HG02981 (cell line): ENCODE data around the gene HBM.
"Not testable (repeated sequence)": the region's sequence is repeated elsewhere in the genome, so short reads cannot be mapped to it uniquely, and the experiment has no call there.

ENCODE experiments used
- ATAC-seq: cut with Tn5 transposase; IDR thresholded peaks from one replicate; pipeline ENCODE4 v1.9.1; 2021; ENCODE audit warnings: mild to moderate bottlenecking, moderate library complexity; ENCODE audit not compliant: unreplicated experiment

HBM gene, protein sequence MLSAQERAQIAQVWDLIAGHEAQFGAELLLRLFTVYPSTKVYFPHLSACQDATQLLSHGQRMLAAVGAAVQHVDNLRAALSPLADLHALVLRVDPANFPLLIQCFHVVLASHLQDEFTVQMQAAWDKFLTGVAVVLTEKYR

DNA sequence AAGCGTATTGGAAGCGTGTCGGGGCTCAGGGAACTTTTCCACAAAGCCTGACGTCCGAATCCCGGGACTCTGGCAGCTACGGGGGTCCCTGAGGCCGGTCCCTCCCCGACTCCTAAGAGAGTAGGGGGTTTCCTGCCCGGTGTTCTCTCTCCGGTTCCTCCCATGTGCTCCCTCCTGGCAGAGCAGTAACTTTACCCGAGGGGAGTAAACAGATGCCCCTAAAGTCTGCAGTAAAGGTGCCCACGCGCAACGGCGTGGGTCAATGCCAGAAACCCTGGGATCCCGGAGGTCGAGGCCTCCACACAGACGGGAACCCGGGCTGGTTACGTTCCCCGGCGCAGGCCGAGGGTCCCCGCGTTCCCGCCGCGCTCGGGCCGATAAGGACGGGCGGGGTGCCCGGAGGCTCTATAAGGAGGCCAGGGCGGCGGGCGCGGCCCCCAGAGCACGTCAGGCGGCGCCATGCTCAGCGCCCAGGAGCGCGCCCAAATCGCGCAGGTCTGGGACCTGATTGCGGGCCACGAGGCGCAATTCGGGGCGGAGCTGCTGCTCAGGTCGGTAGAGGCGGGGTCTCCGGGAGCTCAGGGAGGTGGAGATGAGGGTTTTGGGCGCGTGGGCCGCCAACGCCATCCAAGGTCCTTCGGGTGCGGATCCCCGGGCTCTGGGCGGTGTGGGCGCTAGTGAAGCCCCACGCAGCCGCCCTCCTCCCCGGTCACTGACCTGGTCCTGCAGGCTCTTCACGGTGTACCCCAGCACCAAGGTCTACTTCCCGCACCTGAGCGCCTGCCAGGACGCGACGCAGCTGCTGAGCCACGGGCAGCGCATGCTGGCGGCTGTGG lies at the start of gene HBM:
Gene HBM (plus strand): TSS at position 440 of the 836 bp plus-strand sequence. CDS start 20 bp downstream, at position 460.
- ATAC-seq, result no peak

DNA sequence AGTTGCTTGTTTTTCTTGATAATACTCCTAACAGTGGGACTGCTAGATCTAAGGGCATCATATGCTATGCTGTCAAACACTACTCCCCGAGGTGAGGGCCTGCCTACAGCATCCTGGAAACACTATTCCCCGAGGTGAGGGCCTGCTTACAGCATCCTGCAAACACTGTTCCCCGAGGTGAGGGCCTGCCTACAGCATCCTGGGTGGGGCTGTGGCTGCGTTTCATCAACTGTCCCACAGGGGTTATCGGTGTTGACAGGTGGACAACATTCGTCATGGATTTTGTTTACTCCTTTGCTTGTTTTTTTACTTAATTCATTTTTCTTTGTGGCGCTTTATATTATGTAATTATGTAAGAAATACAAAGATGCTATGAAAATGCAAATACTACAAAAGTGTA lies 49.8 kb upstream of the HBM start:
- no peak for ATAC-seq

DNA sequence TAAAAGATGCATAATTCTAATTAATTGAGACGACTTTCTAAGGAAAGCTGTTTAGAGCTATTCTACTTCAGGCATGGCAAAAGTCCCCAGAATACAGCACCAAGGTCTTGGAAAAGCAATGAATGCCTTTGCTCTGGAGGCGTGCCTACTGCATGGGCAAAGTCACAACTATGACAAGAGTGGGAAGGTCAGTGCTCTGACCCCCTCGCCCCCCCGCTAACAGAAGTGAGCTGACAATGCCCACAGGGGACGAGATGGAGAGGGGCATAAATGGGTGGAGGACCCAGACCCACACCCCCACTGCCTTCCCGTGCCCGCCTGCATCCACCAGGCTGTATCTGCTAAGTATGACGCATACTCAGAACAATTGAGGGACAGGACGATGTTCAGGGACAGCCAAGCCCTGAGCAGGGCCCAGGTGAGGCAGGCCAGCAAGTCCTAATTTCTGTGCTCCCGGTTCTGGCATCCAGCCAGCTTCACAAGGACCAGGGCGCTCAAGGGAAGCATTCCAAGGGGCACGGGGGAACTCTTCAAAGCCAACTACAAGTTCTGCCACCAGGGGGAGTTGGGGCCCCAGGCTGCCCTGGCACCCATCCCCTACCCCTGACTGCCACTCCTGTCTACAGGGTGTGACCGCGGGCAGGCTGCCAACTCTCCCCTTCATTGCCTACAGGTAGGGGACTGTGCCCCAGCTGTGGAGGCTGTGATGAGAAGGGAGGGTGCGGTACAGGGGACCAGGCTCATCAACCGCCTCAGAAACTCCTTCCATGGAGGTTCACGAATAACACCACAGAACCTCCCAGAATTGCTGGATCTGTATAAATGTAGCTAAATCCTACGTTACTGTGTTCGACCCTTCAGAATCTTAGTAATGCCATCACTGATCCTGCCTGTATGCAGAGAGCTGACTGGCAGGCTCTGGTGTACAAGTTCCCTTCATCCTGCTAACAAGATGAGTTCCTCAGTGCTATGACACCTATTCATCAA lies 48.1 kb upstream of the HBM start:
- ATAC-seq, result no peak

DNA sequence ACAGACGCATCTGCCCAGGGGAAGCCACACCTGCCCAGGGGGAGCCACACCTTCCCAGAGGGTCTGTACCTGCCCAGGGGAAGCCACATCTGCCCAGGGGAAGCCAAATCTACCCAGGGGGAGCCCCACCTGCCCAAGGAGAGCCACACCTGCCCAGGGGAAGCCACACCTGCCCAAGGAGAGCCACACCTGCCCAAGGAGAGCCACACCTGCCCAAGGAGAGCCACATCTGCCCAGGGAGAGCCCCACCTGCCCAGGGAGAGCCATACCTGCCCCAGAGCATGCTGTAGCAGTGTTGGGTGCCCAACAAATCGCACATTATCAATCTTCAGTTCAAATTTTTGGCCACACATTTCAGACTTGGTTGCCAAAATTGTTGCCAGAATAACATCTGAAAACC lies 46.9 kb upstream of the HBM start:
- no peak for ATAC-seq

DNA sequence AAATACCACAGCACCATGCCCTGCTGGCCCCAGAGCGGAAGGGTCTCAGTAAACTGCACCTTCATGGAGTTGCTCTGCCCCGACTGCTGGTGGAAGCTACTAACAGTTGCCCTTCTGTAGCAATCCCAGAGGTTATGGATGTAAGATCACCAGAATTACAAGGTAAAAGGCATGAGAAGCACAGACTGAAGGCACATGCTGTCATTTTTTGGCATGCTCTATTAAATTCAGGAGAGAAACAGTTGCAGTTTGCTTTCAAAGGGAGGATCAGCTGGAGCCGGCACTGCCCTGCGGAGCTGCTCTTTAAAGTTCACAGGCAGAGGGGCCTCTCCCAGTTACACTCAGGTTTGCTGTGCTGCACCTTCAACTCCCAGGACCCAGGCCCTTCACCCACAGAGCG lies 46.5 kb upstream of the HBM start:
- no peak for ATAC-seq

DNA sequence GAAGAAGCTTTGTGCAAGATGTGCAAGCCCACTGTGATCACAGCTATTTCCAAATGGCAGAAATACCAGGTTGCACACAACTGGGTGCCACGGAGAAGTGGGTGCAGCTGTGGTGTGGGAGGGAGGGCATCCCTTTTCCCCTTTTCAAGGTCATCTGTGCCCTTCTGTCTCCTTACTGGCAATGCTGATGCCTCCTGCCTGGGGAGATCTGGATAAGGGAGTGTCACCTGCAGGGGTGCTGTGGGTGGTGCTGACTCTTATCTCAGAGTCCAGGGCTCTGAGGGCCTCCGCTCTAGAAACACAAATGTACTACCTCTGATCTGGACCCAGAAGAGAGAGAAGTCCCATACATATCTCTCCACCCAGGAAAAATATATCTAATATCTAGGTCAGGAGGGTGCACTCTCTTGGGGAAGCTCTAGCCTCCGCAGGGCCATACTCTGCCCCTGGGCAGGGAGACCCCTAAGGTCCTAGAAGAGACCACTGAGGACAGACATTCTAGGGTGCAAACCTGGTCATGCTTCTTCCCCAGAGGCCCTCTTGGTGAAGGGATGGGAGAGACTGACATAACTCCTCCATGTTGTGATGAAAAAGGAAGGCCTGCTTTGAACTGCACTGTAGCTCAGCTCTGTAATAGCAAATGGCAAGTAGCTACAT lies 45.8 kb upstream of the HBM start:
- no peak for ATAC-seq

DNA sequence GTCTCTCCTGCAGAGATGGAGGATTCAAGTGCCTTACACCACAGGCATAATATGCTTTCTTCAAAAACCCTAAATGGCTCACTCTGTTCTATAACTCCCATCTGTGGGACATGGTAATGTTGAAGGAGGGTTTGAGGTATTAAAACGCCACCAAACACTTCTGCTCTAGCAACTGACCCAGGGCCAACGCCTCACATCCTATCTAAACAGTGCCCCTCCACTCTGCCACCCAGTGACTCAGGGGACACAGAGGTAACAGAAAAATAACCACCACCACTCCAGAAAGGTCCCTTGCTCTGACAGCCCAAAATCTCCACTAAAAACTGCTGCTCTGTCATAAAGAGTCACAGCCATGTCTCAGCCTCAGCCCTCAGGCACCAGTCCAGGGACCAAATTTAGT lies 45.0 kb upstream of the HBM start:
- ATAC-seq, result no peak

DNA sequence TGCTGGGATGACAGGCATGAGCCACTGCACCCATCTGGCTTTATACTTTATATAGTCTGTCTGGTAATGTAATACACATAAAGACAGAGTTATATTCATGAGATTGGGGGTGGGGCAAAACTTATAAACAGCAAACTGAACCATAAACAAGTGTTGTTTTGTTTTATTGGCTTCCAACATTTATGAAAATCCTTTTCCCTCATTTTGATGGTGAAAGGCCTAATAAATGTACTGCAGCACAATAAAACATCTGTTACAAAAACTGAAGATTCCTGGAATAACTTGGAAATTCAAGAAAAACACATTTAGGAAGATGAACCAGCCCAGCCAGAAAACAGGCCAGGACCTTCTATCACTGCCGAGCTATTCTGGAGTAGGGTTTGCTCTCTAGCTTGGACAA lies 43.4 kb upstream of the HBM start:
- no peak for ATAC-seq

DNA sequence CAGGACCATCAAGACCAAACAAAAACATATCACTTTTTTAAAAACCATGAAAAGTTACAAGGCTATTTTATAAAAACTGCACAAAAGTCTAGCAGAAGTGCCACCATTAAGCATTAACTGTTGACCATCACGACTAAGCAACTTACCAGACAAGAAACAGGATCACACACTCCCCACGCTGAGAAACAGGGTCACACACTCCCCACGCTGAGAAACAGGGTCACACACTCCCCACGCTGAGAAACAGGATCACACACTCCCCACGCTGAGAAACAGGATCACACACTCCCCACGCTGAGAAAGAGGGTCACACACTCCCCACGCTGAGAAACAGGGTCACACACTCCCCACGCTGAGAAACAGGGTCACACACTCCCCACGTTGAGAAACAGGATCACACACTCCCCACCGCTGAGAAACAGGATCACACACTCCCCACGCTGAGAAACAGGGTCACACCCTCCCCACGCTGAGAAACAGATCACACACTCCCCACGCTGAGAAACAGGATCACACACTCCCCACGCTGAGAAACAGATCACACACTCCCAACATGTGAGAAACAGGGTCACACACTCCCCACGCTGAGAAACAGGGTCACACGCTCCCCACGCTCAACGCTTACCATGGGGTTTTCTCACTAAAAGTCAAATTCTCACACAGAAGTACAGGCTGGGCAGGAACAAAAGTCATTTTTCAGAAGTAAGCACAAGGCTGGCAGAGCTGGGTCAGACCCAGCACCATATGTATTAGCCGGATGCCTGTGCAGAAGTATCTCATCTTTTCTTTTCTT lies 42.0 kb upstream of the HBM start:
- ATAC-seq, result not testable (repeated sequence)

DNA sequence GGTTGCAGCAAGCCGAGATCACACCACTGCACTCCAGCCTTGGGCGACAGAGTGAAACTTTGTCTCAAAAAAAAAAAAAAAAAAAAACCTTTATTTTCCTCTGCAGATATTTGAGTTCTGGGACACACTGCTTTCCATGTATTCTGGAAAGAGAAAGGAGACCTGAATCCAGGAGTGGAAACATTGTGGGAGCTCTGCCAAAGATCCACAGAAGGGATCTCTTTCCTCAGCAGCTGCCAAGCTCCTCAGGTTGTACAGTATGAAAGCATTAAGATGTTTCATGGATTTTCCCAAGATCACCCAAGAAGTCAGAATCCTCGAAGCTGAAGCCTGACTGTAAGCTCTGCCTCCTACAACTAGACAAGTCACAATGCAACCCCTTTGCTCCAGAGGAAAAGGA lies 40.8 kb upstream of the HBM start:
- no peak for ATAC-seq

DNA sequence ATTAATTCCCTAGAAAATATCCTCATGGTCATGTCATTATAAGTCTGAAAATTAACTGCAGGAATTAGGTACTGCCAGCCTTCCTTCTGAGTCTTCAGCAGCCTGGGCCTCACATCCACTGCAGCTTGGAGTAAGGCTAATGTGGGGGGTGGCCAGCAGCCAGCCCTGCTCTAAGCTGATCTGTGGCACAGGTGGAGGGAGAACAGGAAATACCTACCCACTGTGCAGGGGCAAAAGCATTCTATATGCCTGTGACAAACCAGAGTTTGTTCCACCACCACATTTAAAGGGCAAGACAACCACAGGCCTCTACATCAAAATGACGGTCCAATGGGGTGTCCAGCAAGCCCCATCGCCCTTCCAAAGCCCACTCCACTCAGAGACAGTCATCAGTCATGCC lies 36.7 kb upstream of the HBM start:
- ATAC-seq, result no peak

DNA sequence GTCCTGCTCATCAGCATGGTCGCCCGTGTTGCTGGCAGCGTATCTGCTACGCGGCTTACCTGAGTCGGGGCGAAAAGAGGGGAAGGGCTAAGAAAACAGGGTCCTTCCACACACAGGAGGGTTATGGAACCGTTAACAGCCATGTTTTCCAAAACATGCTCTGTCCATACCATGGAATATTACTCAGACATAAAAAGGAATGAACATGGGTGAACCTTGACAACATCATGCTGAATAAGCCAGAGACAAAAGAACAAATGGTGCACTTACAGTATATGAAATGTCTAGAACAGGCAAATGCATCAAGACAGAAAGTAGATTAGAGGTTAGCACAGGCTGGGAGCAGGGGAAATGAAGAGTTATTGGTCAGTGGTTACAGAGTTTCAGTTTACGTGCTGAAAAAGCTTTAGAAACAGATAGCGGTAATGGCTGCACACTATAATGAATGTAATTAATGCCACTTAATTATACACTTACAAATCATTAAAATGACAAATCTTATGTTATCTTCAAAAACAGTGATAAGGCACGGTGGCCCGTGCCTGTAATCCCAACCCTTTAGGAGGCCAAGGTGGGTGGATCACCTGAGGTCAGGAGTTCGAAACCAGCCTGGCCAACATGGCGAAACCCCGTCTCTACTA lies 35.1 kb upstream of the HBM start:
- no peak for ATAC-seq

DNA sequence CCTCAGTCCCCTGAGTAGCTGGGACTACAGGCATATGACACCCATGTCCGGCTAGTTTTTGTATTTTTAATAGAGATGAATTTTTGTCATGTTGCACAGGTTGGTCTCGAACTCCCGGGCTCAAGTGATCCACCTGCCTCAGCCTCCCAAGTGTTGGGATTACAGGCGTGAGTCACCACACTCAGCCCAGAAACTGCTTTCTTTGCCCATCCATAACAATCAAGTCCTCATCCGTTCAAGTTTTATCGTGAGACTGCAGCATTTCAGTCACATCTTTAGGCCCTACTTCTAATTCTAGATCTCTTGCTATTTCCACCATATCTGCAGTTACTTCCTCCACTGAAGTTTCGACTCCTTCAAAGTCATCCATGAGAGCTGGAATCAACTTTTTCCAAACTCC lies 33.7 kb upstream of the HBM start:
- ATAC-seq, result no peak

DNA sequence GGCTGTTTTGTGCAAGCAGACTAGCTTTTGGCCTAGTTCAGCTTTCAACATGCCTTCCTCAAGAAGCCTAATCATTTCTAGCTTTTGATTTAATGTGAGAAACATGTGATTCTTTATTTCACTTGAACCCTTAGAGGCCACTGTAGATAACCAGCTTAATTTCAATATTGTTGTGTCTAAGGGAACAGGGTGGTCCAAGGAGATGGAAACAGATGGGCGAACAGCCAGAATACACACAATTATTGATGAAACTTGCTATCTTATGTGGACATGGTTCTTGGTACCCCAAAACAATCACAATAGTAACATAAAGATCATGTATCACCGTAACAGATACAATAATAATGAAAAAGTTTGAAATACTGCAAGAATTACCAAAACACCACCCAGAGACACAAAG lies 32.1 kb upstream of the HBM start:
- ATAC-seq, result no peak

DNA sequence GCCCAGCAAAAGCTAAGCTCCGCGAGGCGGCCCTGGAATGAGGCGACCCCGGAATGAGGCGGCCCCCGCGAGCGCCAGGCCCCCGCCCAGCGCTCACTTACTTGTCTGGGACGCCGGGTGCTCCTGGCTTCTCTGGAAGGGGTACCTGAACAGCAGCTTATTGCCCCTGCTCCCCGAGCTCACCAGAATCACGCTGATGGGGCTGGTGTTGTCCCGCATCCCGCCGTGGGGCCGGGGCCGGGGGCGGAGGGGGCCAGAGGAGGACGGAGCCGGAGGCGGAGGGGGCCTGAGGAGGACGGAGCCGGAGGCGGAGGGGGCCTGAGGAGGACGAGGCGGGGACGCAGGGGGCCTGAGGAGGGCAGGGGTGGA lies 27.7 kb upstream of the HBM start:
- no peak for ATAC-seq

DNA sequence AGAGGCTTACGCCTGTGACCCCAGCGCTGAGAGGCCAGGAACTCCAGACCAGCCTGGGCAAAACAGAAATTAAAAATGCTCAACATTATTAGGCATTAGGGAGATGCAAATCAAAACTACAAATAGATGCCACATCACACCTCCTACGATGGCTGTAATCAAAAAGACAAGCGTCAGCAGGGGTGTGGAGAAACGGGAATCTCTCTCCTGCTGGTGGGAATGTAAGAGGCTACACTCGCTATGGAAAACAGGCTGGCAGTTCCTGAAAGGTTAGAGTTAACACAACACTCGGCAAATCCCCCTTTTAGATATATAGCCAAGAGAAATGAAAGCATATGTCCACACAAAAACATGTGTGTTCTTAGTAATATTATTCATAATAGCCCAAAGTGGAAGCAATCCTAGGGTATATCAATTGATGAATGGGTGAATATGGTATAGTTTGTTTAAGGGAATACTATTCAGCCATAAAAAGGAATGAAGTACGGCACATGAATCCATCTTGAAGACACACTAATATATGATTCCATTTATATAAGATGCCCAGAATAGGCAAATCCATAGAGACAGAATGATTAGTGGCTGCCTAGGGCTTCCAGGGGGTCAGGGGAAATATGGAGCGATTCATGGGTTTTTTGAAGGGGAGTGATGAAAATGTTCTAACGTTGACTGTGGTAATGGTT lies 25.5 kb upstream of the HBM start:
- ATAC-seq, result no peak

DNA sequence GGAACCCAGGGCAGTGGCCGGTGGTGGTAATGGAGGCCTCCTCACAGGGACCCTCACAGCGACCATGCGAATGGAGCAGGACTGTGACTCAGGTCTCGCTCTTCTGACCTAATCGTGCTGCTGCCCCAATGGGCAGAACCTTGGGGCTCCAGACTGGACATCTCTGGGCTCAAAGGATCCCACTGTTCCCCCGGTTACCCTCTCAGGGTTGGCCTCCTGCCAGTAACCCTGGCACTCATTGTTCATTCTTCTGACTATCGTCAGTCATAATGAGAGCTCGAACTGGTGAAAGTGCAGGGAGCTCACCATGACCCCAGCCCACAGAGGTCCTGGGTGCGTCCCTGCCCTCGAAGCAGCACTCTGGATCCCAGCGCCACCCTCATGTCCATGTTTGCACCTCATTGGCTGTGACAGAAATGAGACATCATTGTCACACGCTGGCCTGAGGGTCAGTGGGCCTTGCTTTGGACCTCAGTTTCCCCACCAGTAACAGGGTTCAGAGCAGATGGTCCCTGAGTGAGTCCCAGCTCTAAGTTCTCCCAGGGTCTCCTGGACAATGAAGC lies 23.3 kb upstream of the HBM start:
- no peak for ATAC-seq

DNA sequence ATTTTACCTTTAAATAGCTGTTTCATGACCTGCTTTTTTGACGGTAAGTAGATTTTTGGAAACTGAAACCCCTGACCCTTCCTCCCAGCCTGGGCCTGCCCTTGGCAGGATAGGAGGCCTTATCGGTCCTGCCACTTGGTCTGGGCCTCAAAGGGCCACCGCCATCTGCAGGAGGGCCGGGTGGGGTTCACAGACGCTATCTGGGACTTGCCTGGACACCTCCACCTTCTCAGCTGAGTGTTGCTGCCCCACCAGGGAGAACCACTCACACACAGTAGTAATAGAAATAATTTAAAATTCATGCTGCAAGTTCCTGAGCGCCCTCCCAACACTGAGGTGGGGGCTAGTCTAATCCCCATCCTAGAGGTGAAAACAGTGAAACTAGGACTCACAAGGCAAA lies 22.7 kb upstream of the HBM start:
- ATAC-seq, result no peak

DNA sequence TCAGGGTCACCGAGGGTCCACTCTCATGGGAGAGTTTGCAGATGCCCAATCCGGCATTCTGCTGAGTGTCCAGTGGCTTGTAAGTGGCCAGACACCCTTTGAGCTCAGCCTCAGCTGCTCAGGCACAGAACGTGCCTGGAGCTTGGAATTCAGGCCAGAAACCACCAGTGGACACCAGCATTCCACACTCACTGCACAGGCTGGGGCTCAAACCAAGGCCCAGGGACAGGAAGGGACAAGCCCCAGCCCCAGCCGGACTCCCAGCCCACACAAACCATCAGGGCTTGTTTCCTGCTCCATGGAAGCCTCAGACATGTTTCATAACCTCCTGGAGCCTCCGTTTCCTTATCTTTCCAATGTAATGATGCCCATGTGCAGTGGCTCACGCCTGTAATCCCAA lies 22.3 kb upstream of the HBM start:
- ATAC-seq, result no peak
